Adrenal gland (tissue), 5 donors: ENCODE measurements around the gene SMPD2.

Source experiments
- POLR2A ChIP-seq, 2 donors: fragments of 450-650 bp; IDR thresholded peaks; one replicate each; pipeline ENCODE4 v1.6.1; 2017; ENCODE audit warnings: antibody characterized with exemption in 2 of 2, mild to moderate bottlenecking in 2 of 2, moderate library complexity in 1 of 2
- TF ChIP-seq, protein P1 (sequence below), 6 experiments: fragments of 450-650 bp in 4 of 6; fragments of 200-600 bp in 2 of 6; sonication (generic) in 1 of 6; IDR thresholded peaks; 1 replicate in 5 of 6; 2 replicates in 1 of 6; pipeline versions ENCODE4 v1.5.1 to v1.8.0; 2016 to 2021; ENCODE audit warnings: antibody characterized with exemption in 6 of 6, mild to moderate bottlenecking in 2 of 6, moderate library complexity in 1 of 6
- donor health status: DM: no; HTN: no; CAD: no.

DNA sequence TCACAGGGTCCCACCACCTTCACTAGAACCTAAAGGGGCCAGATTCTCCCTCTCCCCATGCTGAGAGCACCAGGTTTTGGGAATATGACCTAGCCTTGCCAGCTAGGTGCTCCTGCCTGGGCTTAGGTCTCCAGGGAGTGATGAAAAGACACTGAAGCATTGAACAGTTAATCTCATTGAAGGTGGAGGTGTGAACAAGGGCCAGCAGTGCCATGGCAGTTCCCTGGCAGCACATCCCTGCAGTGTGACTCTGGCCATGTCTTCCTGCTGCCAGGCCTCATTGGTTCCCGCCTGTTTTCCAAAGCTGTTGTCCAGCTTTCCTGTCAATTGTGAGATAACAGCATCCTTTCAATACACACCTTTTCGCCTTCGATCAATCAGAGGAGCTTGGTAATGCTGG is 11.0 kb upstream of the SMPD2 start:
- TF ChIP-seq, protein P1, sequence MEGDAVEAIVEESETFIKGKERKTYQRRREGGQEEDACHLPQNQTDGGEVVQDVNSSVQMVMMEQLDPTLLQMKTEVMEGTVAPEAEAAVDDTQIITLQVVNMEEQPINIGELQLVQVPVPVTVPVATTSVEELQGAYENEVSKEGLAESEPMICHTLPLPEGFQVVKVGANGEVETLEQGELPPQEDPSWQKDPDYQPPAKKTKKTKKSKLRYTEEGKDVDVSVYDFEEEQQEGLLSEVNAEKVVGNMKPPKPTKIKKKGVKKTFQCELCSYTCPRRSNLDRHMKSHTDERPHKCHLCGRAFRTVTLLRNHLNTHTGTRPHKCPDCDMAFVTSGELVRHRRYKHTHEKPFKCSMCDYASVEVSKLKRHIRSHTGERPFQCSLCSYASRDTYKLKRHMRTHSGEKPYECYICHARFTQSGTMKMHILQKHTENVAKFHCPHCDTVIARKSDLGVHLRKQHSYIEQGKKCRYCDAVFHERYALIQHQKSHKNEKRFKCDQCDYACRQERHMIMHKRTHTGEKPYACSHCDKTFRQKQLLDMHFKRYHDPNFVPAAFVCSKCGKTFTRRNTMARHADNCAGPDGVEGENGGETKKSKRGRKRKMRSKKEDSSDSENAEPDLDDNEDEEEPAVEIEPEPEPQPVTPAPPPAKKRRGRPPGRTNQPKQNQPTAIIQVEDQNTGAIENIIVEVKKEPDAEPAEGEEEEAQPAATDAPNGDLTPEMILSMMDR (IDR thresholded peaks at IDR 0.05): no peak
- no peak for TF ChIP-seq POLR2A (IDR thresholded peaks at IDR 0.05)
